Activated naive CD4-positive, alpha-beta T cell (primary cell): ENCODE measurements around the gene SLC27A5.
"Not testable (repeated sequence)": the region's sequence is repeated elsewhere in the genome, so short reads cannot be mapped to it uniquely, and the experiment has no call there.

Source experiments
- DNase-seq, 4 experiments: peaks; one replicate each; lab custom pipeline; 2025; lab: John Stamatoyannopoulos, UW

SLC27A5 gene

DNA sequence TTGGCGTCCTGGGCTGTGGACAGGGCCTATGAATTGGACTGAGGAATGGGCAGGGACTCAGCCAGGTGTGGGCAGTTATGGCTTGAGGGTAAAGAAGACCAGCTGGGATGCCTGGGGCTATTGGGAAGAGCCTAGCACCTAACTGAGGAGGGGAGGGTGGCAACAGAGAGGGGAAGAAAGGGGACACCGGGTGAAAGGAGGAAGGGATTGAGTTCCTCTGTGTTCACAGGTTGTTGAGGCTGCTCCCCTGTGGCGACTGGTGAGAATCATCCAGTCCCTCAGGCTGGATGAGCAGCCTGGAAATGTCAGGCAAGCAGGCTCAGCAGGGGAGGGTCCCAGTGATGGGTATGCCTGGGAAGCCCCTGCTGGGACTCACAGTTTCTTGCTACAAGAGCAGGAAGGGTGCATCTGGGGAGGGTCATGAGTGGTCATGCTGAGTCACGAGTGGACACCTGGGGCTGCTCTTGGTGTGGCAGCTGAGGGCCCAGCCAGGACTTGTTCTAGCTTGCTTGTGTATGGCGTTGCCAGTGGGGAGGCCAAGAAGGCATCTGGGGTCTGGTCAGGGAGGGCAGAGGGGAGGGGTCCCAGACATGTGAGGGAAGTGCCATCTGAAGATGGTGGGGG lies 43.5 kb downstream of the SLC27A5 start:
- DNase-seq = no peak

DNA sequence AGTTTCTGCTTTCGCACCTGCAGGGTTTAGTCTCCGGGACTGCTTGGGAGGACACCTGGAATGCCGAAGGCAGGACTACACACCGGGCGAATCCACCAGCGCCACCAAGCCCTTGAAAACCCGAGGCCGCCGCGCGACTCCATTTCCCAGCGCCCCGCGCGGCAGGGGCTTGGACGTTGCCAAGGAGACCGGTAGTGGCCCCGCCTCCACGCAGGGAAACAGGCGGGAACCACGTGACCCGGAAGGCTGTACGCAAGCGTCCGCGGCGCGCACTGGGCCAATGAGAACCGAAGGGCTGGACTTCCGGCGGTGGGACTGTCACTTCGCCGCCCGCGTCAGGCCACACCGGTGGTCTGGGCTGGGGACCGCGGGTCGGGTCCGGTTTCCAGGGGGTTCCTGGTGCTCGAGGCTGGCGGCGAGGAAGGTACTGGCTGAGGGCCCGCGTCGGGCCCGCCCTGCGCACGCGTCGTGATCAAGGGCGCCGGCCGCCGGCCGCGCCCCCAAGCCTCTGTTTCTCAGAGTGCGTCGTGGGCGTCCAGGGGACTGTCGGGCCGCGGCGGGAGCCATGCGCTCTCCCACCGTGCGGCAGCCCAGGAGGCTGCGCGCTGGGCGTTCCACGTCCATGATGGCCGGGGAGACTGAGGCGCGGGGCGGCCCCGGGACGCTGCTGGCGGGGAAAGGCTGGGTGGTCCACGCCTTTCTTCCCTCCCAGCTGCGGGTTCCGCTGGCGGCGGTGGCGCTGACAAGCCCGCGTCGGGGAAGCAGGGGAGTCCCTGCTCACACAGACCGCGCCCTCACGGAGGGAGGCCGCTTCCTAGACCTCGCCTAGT lies 44.8 kb downstream of the SLC27A5 start, which contains the start of gene ZNF324:
ZNF324 (plus strand) TSS at position 321 of the 830 bp plus-strand sequence. CDS start 2,106 bp downstream, outside the sequence.
- peak; percentile 89 to 97 (median 94) for DNase-seq

DNA sequence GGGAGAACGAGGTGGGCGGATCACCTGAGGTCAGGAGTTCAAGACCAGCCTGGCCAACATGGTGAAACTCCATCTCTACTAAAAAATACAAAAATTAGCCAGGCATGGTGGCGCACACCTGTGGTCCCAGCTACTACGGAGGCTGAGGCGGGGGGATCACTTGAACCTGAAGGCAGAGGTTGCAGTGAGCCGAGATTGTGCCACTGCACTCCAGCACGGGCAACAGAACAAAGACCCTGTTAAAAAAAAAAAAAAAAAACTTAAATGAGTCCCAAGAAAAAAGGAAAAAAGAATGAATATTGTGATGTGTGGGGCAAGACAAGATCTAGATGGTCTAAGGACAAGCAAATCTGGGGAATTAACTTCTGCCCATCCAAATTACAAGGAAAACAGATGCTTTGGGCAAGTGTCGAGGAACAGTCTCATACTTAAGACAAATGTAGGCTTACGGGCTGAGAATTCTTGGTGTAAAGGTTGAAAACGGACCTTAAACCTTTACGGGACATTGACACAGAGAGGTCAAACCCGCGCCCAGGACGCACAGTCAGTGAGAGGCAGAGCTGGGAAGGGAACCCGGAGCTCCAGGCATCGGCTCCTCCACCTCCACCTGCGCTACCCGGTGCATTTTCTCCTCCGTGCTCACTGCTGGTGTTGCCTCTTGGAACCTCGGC lies 45.6 kb downstream of the SLC27A5 start:
- no peak for DNase-seq

DNA sequence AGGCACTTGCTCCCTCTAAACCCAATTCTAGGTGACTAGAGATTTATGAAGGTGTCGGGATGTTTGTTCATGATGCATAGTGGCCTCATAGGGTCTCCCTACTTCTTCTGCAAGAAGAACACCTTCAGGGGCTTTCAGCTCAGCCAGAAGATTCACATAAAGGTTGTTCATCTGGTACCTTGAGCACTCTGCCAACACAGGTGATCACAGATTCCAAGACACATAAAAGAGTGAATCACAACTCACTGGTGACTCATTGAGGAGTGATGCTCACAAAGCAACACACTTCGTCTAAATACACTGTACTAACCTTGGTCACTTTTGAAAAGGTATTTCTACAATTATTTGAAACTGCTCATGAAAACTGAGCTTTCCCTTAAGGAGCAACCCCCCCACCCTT lies 51.8 kb downstream of the SLC27A5 start:
- no peak for DNase-seq

DNA sequence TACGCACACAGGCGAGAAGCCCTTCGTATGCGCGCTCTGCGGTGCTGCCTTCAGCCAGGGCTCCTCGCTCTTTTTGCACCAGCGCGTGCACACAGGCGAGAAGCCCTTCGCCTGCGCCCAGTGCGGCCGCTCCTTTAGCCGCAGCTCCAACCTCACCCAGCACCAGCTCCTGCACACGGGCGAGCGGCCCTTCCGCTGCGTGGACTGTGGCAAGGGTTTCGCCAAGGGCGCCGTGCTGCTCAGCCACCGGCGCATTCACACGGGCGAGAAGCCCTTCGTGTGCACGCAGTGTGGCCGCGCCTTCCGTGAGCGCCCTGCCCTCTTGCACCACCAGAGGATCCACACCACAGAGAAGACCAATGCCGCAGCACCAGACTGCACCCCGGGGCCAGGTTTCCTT lies 55.7 kb downstream of the SLC27A5 start:
- DNase-seq = no peak

DNA sequence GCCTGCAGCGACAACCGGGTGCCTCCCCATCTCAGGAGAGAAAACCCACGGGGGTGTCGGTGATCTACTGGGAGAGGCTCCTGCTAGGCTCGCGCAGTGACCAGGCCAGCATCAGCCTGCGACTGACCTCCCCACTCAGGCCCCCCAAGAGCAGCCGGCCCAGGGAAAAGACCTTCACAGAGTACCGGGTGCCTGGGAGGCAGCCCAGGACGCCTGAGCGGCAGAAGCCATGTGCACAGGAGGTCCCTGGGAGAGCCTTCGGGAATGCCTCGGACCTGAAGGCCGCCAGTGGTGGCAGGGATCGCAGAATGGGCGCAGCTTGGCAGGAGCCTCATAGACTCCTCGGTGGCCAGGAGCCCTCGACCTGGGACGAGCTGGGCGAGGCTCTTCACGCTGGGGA lies 56.5 kb downstream of the SLC27A5 start:
- DNase-seq = no peak

DNA sequence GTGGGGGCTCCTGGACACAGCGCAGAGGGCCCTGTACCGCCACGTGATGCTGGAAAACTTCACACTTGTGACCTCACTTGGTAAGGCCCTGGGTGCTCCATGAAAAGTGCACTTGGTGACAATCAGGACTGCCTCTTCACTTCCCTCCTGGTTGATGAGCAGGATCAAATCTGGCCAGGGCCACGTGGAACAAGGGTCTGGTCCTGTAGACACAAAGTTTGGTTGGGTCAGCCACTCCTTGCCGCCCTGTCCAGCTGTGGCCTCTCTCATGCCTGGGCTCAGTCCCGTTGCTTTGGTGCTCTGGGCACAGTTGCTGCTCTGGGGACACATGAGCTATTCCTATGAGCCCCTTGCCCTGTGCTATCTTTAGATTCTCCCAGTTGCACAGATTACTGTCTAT lies 58.0 kb downstream of the SLC27A5 start:
- DNase-seq = no peak

DNA sequence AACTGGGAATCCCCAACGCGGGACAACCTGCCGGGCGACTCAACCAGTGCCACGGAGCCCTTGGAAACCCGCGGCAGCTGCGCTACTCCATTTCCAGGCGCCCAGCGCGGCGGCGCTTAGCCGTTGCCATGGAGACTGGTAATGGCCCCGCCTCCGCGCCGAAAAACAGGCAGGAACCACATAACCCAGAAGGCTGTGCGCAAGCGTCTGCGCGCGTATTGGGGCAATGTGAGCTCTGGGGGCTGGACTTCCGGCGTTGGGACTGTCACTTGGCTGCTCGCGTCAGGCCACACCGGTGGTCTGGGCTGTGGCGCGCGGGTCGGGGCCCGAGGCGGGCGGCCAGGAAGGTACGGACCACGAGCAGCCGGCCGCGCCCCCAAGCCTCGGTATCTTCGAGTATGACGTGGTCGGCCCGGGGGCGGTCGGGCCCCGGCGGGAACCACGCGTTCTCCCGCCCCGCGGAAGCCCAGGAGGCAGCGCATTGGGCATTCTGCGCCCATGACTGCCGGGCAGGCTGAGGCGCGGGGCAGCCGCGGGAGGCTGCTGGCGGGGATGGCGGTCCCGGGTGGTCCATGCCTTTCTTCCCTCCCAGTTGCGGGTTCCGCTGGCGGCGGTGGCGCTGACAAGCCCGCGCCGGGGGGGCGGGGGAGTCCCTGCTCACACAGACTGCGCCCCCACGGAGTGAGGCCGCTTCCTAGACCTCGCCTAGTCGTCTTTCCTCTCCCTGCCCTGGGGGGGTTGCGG lies 60.3 kb downstream of the SLC27A5 start, which contains the start of gene ZNF324B:
ZNF324B (plus strand) TSS at position 265 of the 744 bp plus-strand sequence. CDS start 2,080 bp downstream, outside the sequence.
- DNase-seq = peak; percentile 86 to 96 (median 91)

DNA sequence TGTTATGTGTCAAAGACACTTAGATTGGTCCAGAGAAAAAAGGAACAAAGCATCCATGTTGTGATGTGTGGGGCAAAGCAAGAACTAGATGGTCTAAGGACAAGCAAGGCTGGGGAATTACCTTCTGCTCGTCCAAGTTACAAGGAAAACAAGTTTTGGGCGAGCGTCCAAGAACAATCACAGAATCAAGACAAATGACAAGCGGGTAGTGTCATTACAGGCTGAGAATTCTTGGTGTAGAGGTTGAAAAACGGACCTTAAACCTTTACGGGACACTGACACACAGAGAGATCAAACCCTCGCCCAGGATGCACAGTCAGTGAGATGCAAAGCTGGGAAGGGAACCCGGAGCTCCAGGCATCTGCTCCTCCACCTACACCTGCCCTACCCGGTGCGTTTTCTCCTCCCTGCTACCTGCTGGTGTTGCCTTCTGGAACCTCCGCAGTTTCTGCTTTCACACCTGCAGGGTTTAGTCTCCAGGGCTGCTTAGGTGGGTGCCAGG lies 60.9 kb downstream of the SLC27A5 start:
- DNase-seq = no peak

DNA sequence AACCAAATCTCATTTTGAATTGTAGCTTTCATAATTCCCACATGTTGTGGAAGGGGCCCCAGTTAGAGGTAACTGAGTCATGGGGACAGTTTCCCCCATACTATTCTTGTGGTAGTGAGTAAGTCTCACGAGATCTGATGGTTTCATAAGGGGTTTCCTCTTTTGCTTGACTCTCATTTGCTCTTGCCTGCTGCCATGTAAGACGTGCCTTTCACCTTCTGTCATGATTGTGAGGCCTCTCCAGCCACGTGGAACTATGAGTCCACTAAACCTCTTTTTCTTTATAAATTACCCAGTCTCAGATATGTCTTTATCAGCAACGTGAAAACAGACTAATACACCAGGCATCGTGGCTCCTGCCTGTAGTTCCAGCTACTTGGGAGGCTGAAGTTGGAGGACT lies 61.8 kb downstream of the SLC27A5 start:
- DNase-seq = not testable (repeated sequence)

DNA sequence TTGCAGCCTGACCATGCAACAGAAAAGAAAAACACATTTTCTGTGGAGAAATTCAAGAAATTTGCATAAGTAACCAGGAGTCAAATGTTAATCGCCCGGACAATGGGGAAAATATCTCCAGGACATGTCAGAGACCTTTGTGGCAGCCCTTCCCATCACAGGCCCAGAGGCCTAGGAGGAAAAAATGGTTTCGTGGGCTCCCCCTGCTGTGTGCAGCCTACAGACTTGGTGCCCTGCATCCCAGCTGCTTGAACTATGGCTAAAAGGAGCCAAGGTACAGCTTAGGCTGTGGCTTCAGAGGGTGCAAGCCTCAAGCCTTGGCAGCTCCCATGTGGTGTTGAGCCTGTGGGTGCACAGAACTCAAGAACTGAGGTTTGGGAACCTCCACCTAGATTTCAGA lies 62.9 kb downstream of the SLC27A5 start:
- DNase-seq = not testable (repeated sequence)
